Ramos (cell line): ENCODE measurements around the gene IL18R1.

Source experiments
- in situ Hi-C: fragments of 300-500 bp; cut with MboI; formaldehyde crosslinking; loops from one replicate; pipeline ENCODE4 v1.14.3; 2022; ENCODE audit warnings: low sequenced_read_pairs; ENCODE audit not compliant: unreplicated experiment

Gene IL18R1

GRCh38 chr2:102427249-102427648, 71.7 kb downstream of the IL18R1 start:
- in situ Hi-C loops, result no loop called here

- in situ Hi-C loops, result no loop called here
Measured at GRCh38 chr2:102428573-102428972, 73.0 kb downstream of the IL18R1 start.

- in situ Hi-C loops, result loop anchor here (10.0 kb wide), 1 partner anchor 408 kb away; no protein-coding TSS in a partner anchor
Measured at GRCh38 chr2:102432386-102432785, 76.8 kb downstream of the IL18R1 start.

GRCh38 chr2:102433973-102434654, 78.5 kb downstream of the IL18R1 start:
- in situ Hi-C loops, result loop anchor here (10.0 kb wide), 1 partner anchor 409 kb away; no protein-coding TSS in a partner anchor

DNA sequence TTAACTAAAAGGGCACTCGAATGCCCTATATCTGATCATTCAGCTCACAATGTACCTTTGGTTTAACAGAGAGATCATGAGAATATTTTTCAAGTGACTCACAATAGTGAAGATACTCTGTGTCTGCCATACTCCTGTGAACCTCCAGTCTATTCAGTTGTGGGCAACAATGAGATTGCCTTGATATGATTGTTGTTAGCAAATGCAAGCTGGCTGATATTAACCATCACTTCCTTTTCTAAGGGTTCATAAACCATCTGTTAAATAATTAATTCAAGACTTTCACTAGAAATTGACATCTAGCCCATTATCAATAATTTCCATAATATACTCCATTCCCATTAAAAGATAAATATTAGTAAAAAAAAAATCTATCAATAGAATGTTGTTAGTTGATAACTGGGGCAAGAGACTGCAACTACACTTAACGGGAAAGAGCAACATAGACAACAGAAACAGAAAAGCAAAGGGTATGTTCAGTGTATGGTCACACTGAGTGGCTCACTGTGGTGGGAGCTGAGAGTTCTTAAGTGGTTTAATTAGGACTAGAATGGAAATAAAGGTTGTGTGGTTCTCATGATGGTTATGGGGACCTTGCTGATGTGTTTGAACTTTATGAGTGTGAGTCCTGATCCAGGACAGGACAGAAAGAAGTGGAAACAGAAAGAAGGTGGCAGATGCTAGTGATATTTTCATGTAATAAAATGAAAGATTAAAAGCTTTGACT, 79.2 kb downstream of the IL18R1 start:
- in situ Hi-C loops, result loop anchor here (10.0 kb wide), 1 partner anchor 410 kb away; no protein-coding TSS in a partner anchor

DNA sequence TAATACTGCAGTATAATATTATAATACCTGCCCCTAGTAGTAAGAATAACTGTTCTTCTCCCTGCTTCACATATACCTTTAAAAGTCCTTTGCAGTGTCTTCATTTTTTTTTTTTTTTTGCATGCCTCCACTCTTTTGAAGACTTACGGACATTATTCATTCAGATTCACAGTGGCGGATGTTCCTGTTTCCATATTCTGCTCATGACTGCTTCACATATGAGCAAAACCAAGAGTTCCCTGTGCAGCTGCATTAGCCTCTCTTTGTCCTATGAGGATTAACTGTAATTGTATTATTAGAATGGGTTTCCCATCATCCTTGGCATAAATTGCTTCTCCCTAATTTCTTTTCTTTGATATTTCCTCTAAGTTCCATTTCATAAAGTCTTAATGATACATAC, 80.1 kb downstream of the IL18R1 start:
- in situ Hi-C loops, result loop anchor here (10.0 kb wide), 1 partner anchor 411 kb away; no protein-coding TSS in a partner anchor

DNA sequence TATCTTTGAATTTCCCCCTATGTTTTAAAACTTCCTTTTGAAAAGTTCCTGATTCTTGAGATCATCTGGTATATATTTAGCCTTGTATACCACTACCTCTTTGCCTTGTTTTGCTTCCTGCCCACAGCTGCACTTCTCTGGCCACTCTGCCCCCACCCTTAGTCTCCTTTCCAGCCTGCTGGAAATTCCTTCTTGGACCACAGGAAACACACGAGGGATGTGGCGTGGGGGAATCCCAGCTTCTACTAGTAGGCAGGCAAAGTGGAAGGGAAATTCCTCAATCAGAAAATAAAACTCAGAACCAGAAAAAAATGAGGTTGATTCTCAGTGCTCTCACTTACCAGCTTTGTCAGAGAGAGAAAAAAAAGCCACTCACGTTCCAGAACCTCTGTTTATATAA, 80.7 kb downstream of the IL18R1 start:
- in situ Hi-C loops, result loop anchor here (10.0 kb wide), 1 partner anchor 412 kb away; no protein-coding TSS in a partner anchor

GRCh38 chr2:102437122-102437521, 81.5 kb downstream of the IL18R1 start:
- in situ Hi-C loops, result loop anchor here (10.0 kb wide), 1 partner anchor 412 kb away; no protein-coding TSS in a partner anchor

- in situ Hi-C loops, result loop anchor here (10.0 kb wide), 1 partner anchor 413 kb away; no protein-coding TSS in a partner anchor
Measured at GRCh38 chr2:102438111-102438510, 82.5 kb downstream of the IL18R1 start.

- in situ Hi-C loops, result loop anchor here (10.0 kb wide), 1 partner anchor 414 kb away; no protein-coding TSS in a partner anchor
Measured at GRCh38 chr2:102438578-102438977, 83.0 kb downstream of the IL18R1 start.

DNA sequence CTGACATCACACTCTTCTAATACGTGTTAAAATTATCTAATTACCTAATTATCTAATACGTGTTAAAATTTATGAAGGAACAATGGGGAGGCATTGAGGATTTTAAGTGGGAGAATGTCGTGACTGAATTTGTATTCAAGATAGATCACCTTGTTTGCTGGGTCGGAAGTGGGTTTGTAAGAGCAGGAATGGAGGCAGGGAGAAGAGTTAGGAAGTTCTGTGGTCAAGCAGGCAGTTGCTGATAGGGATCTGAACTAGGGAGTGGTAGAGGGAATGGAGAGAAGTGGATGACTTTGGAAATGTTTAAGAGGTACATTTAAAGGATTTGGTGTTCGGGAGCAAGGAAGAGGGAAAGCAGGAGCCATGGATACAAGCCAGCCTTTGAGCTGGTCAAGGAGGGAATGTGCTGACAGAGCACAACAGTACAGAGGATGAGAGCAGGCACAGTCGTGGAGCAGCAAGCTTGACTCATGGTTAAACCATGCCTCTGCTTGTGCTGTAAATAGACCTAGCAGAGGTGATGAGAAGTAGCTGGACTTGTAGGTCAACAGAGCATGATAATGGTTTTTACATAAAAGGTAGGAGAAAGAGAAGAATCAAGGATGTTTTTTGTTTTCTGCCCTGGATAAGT, 83.6 kb downstream of the IL18R1 start:
- in situ Hi-C loops, result loop anchor here (10.0 kb wide), 1 partner anchor 414 kb away; no protein-coding TSS in a partner anchor

GRCh38 chr2:102442967-102443828, 87.6 kb downstream of the IL18R1 start:
- in situ Hi-C loops, result no loop called here

- in situ Hi-C loops, result no loop called here
Measured at GRCh38 chr2:102444233-102444632, 88.6 kb downstream of the IL18R1 start.

DNA sequence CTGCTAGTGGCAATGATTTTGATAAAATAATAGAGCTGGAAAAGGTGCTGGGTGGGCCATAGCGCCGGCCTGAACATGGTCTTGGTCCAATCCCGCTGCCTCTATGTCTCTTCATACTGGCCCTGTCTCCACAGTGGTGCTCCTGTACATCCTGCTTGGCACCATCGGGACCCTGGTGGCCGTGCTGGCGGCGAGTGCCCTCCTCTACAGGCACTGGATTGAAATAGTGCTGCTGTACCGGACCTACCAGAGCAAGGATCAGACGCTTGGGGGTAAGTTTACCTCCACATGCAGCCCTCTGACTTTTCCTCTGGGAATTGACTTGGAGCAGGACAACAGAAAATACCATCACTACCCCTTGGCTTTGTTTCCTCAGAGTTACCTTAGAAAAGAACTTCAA, 91.3 kb downstream of the IL18R1 start:
- in situ Hi-C loops, result no loop called here
